GM18951 (cell line): ENCODE data around the gene PTPRN.

Source experiments
- POLR2A ChIP-seq: IDR thresholded peaks from 4 replicates; pipeline ENCODE4 v1.6.1; 2011; ENCODE audit warnings: mild to moderate bottlenecking; ENCODE audit not compliant: insufficient read length, insufficient read depth; ENCODE audit errors: extremely low read depth
- in situ Hi-C: fragments of 300-500 bp; cut with MboI; formaldehyde crosslinking; loops from one replicate; pipeline ENCODE4 v1.12.0; 2022; ENCODE audit warnings: low sequenced_read_pairs, mixed read lengths, inconsistent platforms; ENCODE audit not compliant: unreplicated experiment

The PTPRN gene

DNA sequence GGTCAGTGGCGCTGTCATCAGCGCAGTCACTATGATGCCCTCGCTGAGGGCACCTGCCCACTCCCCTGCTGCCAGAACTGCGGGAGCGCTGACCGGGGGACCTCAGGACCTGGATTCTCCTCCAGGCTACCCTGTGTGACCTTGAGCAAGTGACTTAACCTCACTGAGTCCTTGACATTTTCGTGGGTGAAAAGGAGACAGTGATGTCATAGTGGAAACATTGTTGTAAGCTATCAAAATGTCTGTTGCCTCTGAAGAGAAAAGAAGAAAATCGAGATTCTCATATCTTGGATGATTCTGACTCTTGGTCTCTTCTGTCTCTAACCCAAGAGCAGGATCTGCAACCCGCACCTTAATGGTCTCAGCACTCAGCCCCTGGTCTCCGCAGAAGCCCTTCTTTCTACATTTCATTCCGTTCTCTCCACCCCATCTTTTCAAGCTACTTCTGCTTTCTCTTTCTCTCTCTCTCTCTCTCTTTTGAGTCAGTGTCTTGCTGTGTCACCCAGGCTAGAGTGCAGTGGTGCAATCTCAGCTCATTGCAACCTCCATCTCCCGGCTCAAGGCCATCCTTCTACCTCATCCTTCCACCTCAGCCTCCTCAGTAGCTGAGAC, 54.5 kb downstream of the PTPRN start:
- TF ChIP-seq POLR2A: no peak
- in situ Hi-C loops: no loop called here

DNA sequence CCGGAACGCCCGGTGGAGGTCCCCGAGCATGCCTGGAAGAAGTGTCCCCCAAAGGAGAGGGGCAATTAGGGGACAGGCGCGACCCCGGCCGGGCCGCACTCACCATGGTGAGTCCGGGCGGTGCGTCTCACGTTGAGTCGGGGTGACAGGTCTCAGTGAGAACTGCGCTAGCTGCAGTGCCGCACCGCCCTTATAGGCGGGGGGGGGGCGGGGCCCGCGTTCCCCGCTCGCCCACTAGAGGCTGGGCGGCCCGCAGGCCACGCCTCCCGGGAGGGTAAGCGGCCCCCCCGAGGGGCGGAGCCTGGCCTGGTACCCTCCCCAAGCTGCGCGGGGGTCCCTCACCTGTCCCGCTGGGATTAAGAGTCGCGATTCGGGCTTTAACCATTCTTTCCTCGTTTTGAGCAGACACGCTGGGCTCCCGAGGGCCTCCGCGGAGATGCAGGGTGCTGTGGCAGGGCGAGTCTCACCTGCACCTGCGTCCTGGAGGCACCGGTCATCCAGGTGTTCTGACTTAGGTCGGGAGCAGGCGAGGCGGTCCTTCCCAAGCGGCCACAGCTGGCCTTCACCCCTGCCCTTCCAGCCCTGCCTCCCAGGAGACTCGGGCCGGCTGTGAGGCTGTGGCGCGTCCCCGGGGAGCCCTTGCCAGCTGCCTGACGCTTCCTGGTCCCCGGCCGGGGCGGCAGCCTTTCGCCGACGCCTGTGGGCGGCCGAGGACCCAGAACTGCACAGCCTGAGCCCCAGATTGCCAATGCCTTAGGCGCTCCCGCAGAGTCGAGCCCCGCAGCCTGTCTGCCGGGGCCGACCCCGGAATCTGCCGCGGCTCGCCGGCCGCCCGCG, 55.2 kb downstream of the PTPRN start, which contains the start of gene TUBA4A:
TSS of gene TUBA4A (minus strand) at position 166 of the 837 bp plus-strand sequence. CDS start at position 106, 60 bp downstream.
- in situ Hi-C loops: no loop called here
- TF ChIP-seq POLR2A: peak; percentile 100

DNA sequence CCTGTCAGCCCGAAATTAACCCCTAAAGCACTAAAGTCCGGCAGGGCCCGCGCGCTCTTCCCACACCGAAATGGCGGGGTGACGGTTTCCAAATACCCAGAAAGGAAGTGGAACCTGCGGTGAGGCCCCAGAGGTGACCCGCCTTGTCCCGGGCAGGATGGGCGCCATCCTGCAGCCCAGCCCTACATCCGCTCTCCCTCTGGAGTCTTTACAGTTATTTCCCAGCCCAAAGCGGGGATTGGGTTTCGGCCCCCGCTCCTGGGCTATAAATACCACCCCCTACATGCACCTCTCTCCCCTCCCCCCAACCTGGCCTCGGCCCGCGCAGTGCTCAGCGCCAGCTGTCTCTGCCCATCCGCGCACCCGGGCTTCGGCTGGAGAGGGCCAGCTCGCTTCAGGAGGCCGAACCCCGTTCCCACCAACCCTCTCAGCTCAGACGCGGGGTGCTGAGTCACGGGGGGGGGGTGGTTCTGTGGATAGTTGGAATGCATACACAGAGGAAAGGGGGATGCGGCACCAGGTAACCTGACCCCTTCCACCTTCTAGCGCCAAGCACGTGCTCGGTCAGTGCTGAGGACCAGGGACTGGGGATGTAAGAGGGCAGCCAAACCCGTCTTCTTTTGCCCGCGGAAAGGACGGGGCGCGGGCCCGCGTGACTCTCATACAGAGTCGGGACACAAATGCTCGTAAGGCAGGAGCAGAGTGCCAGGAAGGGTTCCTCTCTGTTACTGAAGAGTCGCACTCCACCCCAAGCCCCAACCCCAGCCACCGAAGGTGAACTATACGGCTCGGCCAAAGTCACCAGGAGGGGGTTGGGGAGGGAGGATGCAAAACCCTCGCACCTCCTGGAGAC, 56.1 kb downstream of the PTPRN start, which contains the start of gene TUBA4B:
TSS of gene TUBA4B (plus strand) at position 344 of the 853 bp plus-strand sequence. CDS start at position 509, 165 bp downstream.
- in situ Hi-C loops: no loop called here
- TF ChIP-seq POLR2A: peak; percentile 50

DNA sequence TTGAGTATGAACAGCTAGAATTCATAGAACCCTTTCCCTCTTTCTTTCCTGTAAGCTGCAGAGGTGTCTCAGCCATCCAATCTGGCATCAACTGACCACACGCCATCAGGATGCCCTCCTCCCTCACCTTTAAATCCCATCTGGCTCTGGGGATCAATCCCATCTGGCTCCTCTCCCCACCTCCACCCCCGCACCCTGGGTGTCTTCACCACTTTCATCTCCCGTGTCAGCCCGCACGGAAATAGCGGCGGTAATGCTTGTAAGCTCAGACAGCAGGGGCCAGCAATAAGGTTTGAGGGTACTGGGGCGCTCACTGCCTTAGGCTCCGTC, 56.7 kb downstream of the PTPRN start:
- in situ Hi-C loops: no loop called here
- TF ChIP-seq POLR2A: no peak

DNA sequence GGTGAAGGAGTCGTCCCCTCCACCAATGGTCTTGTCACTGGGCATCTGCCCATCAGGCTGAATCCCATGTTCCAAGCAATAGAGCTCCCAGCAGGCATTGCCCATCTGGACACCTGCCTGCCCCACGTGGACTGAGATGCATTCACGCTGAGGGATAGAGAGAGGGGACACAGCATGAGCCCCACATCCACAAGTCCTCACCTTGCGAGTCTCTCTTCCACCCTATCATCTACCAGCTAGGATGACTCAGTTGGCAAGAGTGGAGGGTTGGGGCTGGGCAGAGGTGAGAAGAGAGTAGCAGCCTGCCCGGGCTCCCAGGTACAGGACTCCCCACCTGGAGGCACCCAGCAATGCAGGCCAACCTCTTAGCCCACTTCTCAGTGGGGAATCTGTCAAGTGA, 57.1 kb downstream of the PTPRN start:
- in situ Hi-C loops: no loop called here
- TF ChIP-seq POLR2A: no peak

DNA sequence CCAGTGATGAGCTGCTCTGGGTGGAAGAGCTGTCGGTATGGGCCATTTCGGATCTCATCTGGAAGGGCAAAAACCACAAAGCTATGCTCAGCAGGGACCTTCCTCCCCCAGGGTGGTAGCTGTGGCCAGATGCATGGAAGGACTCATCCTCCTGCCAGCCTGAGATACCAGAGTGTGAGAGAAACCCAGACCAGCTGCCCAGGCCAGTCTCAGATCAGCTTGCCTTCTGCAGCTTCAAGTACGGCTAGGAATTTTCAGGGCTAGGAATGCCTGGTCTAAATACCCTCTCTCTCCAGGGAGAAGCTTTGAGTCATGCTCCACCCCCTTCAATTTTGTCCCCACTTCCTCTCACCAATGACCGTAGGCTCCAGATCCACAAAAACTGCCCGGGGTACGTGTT, 57.5 kb downstream of the PTPRN start:
- TF ChIP-seq POLR2A: no peak

DNA sequence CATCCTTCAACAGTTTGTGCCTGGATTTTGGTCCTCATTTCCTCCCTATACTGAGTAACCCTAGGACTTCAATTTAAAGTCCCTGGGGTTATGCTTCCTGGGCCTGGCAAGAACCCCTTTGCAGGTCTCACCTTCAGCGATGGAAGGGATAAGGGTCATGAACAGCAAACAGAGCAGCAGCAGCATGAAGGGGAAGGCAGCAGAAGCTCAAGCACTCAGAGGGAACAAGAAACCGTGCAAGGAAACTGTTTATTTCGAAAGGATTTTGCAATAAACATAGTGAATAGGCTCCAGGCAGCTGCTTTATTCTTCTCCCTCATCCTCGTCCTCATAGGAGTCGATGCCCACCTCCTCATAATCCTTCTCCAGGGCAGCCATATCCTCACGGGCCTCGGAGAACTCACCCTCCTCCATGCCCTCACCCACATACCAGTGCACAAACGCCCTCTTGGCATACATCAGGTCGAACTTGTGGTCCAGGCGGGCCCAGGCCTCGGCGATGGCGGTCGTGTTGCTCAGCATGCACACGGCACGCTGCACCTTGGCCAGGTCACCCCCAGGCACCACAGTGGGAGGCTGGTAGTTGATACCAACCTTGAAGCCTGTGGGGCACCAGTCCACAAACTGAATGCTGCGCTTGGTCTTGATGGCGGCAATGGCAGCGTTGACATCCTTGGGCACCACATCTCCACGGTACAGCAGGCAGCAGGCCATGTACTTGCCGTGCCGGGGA, 59.0 kb downstream of the PTPRN start:
- in situ Hi-C loops: no loop called here
- TF ChIP-seq POLR2A: peak; percentile 30

More for the DNA sequence above, 57.5 kb downstream of the PTPRN start:
- in situ Hi-C loops: no loop called here

DNA sequence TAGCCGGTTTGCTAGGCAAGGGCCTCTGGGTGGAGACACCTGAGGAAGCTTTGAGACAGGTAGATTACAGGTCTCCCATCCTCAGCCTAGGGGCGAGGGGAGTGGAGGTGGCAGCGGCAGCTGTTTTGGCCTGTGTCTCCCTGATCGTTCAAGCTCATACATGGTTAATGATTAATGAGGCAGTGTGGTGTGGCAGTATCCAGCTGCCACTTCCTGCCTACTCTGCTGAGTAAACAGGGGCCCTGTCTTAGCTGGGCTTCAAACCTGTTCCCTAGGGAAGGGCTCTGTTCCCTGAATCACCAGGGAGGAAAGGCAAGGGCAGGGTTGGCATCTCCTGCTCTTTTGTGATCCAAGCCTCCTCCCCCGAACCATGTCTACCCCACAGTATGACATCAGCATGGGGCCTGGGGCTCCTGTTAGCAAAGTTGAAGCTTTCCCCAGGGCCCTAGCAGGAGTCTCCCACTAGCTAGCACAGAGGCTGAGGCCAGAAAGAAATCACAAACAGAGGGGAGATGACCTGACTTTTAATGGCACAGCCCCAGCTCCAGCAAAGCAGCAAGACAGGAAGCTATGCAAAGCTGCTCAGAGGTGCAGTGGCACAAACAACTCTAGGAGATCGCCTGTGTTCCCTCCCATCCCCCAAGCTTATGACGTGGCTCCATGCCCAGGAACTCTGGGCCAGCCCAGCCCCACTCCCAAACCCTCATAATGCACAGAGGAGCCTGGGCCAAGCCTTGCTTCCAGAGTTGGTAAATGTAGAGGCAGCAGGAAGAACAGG, 59.8 kb downstream of the PTPRN start:
- in situ Hi-C loops: no loop called here
- peak; percentile 45 for TF ChIP-seq POLR2A

DNA sequence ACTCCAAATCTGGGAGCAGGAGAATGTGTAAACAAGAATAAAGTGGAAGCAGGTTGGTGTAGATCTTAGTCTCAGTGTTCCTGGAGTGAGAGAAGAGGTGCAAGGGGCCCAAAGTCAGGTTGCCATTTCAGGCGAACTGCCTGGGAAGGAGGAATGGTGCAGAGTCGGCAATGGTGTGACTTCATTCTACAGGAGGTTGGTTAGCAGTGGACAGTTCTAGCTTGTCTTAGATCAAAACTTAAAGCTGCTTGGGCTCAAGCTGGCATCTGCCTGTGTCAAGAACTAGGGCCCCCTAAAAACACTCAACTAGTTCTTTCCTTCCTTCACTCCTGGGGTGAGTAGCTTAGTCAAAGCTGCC, 60.4 kb downstream of the PTPRN start:
- in situ Hi-C loops: no loop called here
- TF ChIP-seq POLR2A: no peak

DNA sequence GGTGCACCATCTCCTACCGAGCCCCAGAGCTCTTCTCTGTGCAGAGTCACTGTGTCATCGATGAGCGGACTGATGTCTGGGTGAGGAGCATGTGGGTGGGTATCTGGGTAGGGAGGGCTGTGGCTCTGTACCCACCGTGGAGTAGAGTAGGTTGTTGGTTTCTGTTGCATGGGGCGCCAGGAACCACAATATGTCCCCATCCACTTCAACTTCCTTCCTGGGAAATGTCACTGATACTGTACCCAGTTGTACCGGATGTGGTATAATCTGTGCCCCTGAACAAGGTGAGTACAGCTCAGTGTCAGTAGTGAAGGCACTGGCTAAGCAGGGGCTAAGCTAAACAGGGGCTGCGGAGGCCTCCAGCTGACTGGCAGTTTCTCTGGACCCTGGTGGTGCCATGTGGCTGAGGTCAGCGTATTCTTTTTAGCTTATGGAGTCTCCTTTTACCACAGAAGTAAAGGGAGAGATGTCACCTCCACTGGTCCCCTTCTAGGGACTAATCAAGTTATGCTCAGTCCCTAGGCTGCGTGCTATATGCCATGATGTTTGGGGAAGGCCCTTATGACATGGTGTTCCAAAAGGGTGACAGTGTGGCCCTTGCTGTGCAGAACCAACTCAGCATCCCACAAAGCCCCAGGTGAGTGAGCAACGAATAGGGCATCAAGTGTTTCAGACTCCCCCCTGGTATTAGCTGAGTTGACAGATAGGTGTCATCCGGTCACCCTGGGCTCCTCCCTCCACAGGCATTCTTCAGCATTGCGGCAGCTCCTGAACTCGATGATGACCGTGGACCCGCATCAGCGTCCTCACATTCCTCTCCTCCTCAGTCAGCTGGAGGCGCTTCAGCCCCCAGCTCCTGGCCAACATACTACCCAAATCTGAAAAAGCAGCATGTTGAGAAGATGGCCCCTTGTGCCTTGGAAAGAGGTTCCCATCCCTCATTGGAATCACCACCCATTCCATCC, 61.2 kb downstream of the PTPRN start:
- in situ Hi-C loops: no loop called here
- peak; percentile 9 for TF ChIP-seq POLR2A

DNA sequence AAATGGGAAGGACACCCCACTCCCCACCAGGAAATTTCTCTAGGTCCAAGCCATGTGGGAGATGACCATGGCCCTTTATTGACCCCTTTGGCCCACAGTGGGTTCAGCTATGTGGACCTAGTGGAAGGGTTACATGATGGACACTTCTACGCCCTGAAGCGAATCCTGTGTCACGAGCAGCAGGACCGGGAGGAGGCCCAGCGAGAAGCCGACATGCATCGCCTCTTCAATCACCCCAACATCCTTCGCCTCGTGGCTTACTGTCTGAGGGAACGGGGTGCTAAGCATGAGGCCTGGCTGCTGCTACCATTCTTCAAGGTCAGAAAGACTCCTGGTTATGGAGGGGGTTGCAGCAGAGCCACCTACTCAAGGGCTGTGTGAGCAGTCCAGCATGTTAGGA, 62.6 kb downstream of the PTPRN start:
- TF ChIP-seq POLR2A: no peak
- in situ Hi-C loops: no loop called here
